GM12801 (cell line): Measurements from ENCODE around the gene OOSP4A.

Experiments
- TF ChIP-seq, protein P1 (sequence below): IDR thresholded peaks from one replicate; pipeline ENCODE4 v1.5.1; 2011; ENCODE audit warnings: control low read depth; ENCODE audit not compliant: insufficient read length; ENCODE audit errors: extremely low read depth

The OOSP4A gene

DNA sequence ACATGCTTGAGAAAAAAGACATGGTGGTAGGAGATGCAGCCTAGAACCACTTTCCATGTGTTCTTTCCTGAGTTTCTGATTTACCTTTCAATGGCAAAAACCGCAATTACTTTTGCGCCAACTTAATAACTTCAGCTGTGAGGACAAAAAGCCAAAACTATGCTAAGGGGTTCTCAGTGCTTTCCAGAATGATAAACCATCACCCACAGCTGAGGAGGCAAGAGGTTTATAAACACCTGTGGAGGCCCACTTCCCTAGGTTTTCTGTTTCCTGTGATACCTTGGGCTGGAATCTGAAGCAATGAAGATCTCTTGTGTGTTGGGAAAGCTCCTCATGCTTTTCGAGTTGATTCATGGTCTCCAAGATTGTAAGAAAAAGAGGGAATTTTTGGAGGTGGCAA, at the start of gene OOSP4A:
OOSP4A (plus strand) TSS at position 301 of the 400 bp plus-strand sequence; CDS start at position 301, 0 bp downstream.
- TF ChIP-seq, protein P1, sequence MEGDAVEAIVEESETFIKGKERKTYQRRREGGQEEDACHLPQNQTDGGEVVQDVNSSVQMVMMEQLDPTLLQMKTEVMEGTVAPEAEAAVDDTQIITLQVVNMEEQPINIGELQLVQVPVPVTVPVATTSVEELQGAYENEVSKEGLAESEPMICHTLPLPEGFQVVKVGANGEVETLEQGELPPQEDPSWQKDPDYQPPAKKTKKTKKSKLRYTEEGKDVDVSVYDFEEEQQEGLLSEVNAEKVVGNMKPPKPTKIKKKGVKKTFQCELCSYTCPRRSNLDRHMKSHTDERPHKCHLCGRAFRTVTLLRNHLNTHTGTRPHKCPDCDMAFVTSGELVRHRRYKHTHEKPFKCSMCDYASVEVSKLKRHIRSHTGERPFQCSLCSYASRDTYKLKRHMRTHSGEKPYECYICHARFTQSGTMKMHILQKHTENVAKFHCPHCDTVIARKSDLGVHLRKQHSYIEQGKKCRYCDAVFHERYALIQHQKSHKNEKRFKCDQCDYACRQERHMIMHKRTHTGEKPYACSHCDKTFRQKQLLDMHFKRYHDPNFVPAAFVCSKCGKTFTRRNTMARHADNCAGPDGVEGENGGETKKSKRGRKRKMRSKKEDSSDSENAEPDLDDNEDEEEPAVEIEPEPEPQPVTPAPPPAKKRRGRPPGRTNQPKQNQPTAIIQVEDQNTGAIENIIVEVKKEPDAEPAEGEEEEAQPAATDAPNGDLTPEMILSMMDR, result no peak

DNA sequence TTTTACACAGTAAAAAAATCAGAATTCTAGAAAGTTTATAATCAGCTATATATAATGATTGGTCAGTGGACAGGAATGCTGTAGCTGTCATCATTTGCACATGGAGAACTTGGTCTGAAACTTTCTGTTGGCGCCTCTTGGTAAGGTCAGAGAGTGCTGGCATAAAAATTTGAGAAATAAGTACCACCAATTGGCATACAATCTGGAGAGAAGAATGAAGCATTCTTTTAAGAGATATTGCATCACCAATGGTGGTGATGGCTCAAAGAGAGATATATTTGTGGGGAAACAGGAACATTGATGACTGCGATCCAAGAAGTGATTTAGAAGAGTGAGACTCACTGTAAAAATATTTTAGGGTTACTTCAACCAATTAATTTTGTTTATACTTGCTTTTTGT, 45.4 kb upstream of the OOSP4A start:
- TF ChIP-seq, protein P1, result no peak

DNA sequence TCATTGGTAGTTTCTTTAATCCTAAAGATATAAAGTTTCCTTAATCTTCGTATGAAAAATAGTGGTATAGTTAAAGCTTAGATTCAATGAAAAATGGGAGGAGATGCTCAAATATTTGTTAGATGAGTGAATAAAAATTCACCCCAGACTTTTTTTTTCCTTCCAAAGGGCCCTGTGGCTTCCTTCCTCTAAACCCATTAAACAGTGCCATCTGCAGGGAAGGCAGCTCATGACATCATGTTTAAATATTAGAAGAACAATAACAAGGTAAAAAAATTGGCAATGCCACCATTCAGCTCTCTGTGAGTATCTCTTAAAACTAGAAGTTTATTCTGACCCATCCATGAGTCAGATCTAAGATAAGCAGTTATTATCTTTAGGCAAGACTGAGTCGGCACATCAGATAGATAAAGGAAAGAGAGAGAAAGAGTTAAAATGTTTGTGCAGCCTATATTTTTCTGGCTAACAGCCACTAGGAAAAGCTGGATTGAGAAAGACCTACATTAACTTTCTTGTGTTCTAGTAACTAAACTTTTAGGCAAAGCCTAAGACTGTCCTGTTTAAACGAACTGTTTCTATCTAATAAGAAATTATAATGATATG, 44.7 kb upstream of the OOSP4A start:
- TF ChIP-seq, protein P1, result no peak

DNA sequence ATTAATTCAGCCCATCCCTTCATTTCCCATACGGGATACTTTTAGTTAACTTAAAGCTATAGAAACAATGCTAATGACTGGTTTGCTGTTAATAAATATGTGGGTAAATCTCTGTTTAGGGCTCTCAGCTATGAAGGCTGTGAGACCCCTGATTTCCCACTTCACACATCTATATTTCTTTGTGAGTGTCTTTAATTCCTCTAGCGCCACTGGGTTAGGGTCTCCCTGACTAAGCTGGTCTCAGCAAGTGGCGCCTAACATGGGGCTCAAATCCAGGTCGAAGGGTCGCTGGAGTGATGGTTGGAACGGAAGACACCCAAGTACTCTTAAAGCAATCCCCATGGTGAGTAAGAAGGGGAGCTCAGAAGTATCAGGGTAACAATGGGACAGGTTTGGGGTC, 40.0 kb upstream of the OOSP4A start:
- TF ChIP-seq, protein P1, result no peak

DNA sequence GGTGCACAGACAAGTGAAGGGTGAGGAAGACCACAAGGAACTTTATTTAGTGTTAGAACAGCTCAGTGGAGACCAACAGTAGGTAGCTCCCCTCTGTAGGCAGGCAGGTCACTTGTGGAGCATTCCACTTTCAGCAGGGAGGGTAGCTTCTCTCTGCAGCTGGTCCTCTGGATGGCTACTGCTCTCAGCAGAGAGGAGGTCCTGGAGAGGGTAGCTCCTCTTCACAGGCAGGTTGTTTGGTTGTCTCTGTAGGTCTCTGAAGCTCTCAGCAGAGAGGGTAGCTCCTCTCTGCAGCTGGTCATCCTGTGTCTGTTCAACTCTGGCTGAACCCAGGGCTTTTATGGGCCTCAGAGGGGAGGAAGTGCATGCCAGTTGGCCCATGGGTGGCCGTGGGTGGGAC, 32.1 kb upstream of the OOSP4A start:
- TF ChIP-seq, protein P1, result no peak

DNA sequence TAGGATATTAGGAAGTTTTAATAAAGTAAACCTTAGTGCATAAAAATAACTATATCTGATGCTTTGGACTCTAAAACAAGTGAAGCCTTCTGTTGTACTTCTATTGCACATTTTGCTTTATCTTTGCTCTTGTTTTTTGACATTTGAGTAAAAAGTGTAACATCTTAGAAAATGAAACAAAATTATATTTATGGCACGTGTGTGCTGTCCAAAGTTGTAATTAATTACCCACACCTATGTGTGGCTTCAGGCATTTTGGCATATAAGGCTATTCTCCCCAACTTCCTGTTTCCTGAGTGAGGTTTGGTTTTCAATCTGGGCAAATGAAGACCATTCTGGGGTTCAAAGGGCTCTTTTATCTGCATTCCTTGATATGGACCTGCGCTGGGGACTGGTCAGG, 25.7 kb upstream of the OOSP4A start, which contains the start of gene OOSP1:
OOSP1 (plus strand) TSS at position 301 of the 400 bp plus-strand sequence; CDS start at position 324, 23 bp downstream.
- TF ChIP-seq, protein P1, result no peak

DNA sequence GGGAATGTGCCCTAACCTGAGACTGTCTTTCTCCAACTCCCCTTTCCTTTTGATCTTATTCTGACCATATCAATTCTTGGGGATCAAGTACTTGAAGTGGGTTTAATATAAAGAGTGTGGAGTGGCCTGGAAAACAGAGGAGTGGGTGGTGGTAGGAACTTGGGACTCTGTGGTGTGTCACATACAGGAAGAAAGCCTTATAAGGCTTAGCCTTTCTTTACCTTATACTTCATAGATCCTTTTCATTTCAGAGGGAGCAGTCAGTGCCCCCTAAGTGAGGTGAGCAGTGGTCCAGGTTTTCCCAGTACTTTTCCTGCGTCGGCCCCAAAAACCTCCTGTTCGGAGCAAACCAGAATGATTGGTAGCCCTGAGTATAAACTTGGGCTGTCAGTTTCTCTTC, 25.1 kb upstream of the OOSP4A start:
- TF ChIP-seq, protein P1, result no peak
